ENCODE measurements around the gene UNC50.

Gene UNC50

DNA sequence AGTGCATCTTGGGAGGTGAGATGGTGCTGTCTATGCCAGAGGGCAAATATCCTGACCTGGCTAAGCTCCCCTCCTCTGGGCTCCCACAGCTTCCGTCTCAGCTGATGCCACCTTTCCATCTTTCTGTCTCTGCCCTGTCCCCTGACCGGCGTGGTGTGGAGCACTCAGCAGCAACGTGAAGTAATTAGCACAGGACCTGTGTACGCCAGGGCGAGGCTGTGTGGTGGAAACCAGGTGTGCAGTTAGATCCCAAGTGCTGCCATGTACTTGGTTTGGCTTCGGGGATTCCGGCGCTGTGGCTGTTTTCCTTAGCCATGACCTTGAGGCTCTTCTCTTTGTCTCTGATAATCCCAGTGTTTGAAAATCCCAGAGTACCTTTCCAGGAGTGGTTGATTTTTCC is 36.6 kb upstream of the UNC50 start:
- no peaks in the 10 kb centered on the region for H3K36me3 ChIP-seq (ENCODE audit: low read length)
- no peak overlapping the region for H3K4me3 ChIP-seq (ENCODE audit: insufficient read depth, low read length, poor library complexity, severe bottlenecking)
- no peak for TF ChIP-seq EZH2phosphoT487 (conservative IDR thresholded peaks at IDR 0.05; ENCODE audit: low read length)
- TF ChIP-seq, protein P1, sequence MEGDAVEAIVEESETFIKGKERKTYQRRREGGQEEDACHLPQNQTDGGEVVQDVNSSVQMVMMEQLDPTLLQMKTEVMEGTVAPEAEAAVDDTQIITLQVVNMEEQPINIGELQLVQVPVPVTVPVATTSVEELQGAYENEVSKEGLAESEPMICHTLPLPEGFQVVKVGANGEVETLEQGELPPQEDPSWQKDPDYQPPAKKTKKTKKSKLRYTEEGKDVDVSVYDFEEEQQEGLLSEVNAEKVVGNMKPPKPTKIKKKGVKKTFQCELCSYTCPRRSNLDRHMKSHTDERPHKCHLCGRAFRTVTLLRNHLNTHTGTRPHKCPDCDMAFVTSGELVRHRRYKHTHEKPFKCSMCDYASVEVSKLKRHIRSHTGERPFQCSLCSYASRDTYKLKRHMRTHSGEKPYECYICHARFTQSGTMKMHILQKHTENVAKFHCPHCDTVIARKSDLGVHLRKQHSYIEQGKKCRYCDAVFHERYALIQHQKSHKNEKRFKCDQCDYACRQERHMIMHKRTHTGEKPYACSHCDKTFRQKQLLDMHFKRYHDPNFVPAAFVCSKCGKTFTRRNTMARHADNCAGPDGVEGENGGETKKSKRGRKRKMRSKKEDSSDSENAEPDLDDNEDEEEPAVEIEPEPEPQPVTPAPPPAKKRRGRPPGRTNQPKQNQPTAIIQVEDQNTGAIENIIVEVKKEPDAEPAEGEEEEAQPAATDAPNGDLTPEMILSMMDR (IDR thresholded peaks at IDR 0.05; ENCODE audit: insufficient read depth, low read length, poor library complexity, severe bottlenecking) = no peak
- H3K9ac ChIP-seq (ENCODE audit: low read length) = no peak overlapping the region
- no peaks in the 10 kb centered on the region for H3K9me3 ChIP-seq (ENCODE audit: insufficient read depth, low read length)
- no peaks in the 10 kb centered on the region for H3K79me2 ChIP-seq (ENCODE audit: insufficient read depth, low read length)
- H3F3A ChIP-seq (ENCODE audit: insufficient read depth) = no peaks in the 10 kb centered on the region
- H3K27ac ChIP-seq (ENCODE audit: low read depth, low read length) = no peak overlapping the region
- H3K4me2 ChIP-seq (ENCODE audit: low read depth, low read length, poor library complexity, severe bottlenecking) = no peak overlapping the region
- no peaks in the 10 kb centered on the region for H3K27me3 ChIP-seq (ENCODE audit: low read length)
- H2AFZ ChIP-seq (ENCODE audit: low read depth, low read length, severe bottlenecking) = no peak overlapping the region
- no peaks in the 10 kb centered on the region for H4K20me1 ChIP-seq (ENCODE audit: low read depth, low read length)
- H3K9me2 ChIP-seq (replicated peaks; ENCODE audit: insufficient read depth, low read length) = no peaks in the 10 kb centered on the region

DNA sequence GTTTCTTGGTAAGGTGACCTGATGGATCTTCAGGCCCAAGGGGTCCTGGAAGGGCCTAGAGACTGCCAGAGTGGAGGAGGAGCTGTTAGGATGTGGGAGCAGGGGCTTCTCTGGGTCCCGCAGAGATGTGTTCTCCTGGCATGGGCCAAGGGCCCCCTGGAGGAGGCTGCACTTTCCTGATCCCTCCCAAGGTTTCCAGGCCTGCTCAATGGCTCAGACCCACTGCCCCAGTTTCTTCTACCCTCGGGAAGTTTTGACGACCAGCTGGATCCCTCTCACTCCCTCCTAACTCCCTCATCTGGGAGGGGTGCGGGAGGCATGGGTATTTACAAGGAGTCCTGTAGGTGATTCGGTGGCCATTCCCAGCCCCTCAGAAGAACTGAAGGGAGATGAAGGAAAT is 36.2 kb upstream of the UNC50 start:
- H3K79me2 ChIP-seq (ENCODE audit: insufficient read depth, low read length) = no peaks in the 10 kb centered on the region
- H3K4me3 ChIP-seq (ENCODE audit: insufficient read depth, low read length, poor library complexity, severe bottlenecking) = no peak overlapping the region
- no peak for TF ChIP-seq EZH2phosphoT487 (conservative IDR thresholded peaks at IDR 0.05; ENCODE audit: low read length)
- TF ChIP-seq, protein P1 (IDR thresholded peaks at IDR 0.05; ENCODE audit: insufficient read depth, low read length, poor library complexity, severe bottlenecking) = no peak
- H3K4me2 ChIP-seq (ENCODE audit: low read depth, low read length, poor library complexity, severe bottlenecking) = no peak overlapping the region
- H4K20me1 ChIP-seq (ENCODE audit: low read depth, low read length) = no peaks in the 10 kb centered on the region
- no peaks in the 10 kb centered on the region for H3K27me3 ChIP-seq (ENCODE audit: low read length)
- no peak overlapping the region for H3K27ac ChIP-seq (ENCODE audit: low read depth, low read length)
- no peaks in the 10 kb centered on the region for H3F3A ChIP-seq (ENCODE audit: insufficient read depth)
- no peaks in the 10 kb centered on the region for H3K9me2 ChIP-seq (replicated peaks; ENCODE audit: insufficient read depth, low read length)
- H3K9ac ChIP-seq (ENCODE audit: low read length) = no peak overlapping the region
- H2AFZ ChIP-seq (ENCODE audit: low read depth, low read length, severe bottlenecking) = no peak overlapping the region
- H3K9me3 ChIP-seq (ENCODE audit: insufficient read depth, low read length) = no peaks in the 10 kb centered on the region
- H3K36me3 ChIP-seq (ENCODE audit: low read length) = no peaks in the 10 kb centered on the region

DNA sequence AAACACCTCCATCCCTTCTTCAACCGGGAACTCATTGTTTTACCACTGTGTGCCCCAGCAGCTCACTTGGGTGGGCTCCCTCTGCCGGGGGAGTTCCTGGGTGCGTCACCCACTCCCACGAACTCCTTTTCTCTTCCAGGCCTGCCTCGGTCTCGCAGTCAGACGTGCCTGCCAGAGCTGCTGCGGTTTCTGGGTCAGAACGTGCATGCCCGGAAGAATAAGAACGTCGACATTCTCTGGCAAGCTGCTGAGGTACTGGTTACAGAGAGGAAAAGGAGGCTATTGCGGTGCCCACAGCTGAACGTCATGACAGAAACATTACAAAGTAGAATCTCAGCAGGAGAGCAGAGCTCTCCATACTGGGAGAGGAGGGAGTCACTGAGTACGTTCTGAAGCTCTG is 35.7 kb upstream of the UNC50 start:
- H3K9me2 ChIP-seq (replicated peaks; ENCODE audit: insufficient read depth, low read length) = no peaks in the 10 kb centered on the region
- no peak overlapping the region for H3K27ac ChIP-seq (ENCODE audit: low read depth, low read length)
- no peaks in the 10 kb centered on the region for H3K9me3 ChIP-seq (ENCODE audit: insufficient read depth, low read length)
- H2AFZ ChIP-seq (ENCODE audit: low read depth, low read length, severe bottlenecking) = no peak overlapping the region
- no peaks in the 10 kb centered on the region for H3K27me3 ChIP-seq (ENCODE audit: low read length)
- no peaks in the 10 kb centered on the region for H3K79me2 ChIP-seq (ENCODE audit: insufficient read depth, low read length)
- no peak overlapping the region for H3K4me2 ChIP-seq (ENCODE audit: low read depth, low read length, poor library complexity, severe bottlenecking)
- H3K4me3 ChIP-seq (ENCODE audit: insufficient read depth, low read length, poor library complexity, severe bottlenecking) = no peak overlapping the region
- no peaks in the 10 kb centered on the region for H3K36me3 ChIP-seq (ENCODE audit: low read length)
- no peaks in the 10 kb centered on the region for H3F3A ChIP-seq (ENCODE audit: insufficient read depth)
- H3K9ac ChIP-seq (ENCODE audit: low read length) = no peak overlapping the region
- TF ChIP-seq EZH2phosphoT487 (conservative IDR thresholded peaks at IDR 0.05; ENCODE audit: low read length) = no peak
- TF ChIP-seq, protein P1 (IDR thresholded peaks at IDR 0.05; ENCODE audit: insufficient read depth, low read length, poor library complexity, severe bottlenecking) = no peak
- no peaks in the 10 kb centered on the region for H4K20me1 ChIP-seq (ENCODE audit: low read depth, low read length)

Data from SU-DHL-6 (cell line).